Measurements from ENCODE around the gene SLC15A4. TPM values are rescaled to one million over a fixed set of nuclear protein-coding genes. Genes with fewer than 3 reads are reported as not detected.

The SLC15A4 gene
- total RNA-seq, 1 experiment from 2014 or later, result 29.1 TPM

GRCh38 chr12:128767518-128767917, 56.2 kb downstream of the SLC15A4 start:
- DNase-seq (ENCODE audit: low read depth, low spot score) (no peak), ATAC-seq (no peak)
- in situ Hi-C loops (cut with HindIII; ENCODE audit: low pct_unique_long_range_greater_than_20kb, low sequenced_read_pairs), result no loop called here
- no peak overlapping the region for H3K27ac ChIP-seq (ENCODE audit: low read length)
- ChIA-PET POLR2A (no interaction called here), CTCF (no interaction called here)
- no peak overlapping the region for H3K4me3 ChIP-seq (ENCODE audit: low read depth in 2 of 2, low read length in 2 of 2)
- BruUV-seq (replicated peaks), result no TSS peak
- H3K4me1 ChIP-seq (ENCODE audit: control insufficient read depth, insufficient read depth, low read length), result no peaks in the 10 kb centered on the region
- no peaks in the 10 kb centered on the region for H3K36me3 ChIP-seq (ENCODE audit: control insufficient read depth, insufficient read depth, low read length)
- H3K27me3 ChIP-seq (ENCODE audit: control insufficient read depth, insufficient read depth, low read length), result peaks cover 9% of the 10 kb centered on the region
- TF ChIP-seq CTCF (IDR thresholded peaks at IDR 0.05) (no peak), REST (IDR thresholded peaks at IDR 0.05; ENCODE audit: insufficient read depth in 1 of 2, low read depth in 2 of 2, low read length in 1 of 2) (no peak), TCF7L2 (IDR thresholded peaks at IDR 0.05; ENCODE audit: low read depth, low read length) (no peak)
- no peaks in the 10 kb centered on the region for H3K9me3 ChIP-seq (ENCODE audit: control insufficient read depth, insufficient read depth, low read depth, low read length)
- intact Hi-C loops (cut with micrococcal nuclease; ENCODE audit: unreplicated experiment), result no loop called here

- BruUV-seq (replicated peaks), result no TSS peak
- Histone ChIP-seq H3K4me1 (ENCODE audit: control insufficient read depth, insufficient read depth, low read length) (no peaks in the 10 kb centered on the region), H3K36me3 (ENCODE audit: control insufficient read depth, insufficient read depth, low read length) (no peaks in the 10 kb centered on the region), H3K27me3 (ENCODE audit: control insufficient read depth, insufficient read depth, low read length) (peaks cover 11% of the 10 kb centered on the region), H3K9me3 (ENCODE audit: control insufficient read depth, insufficient read depth, low read depth, low read length) (no peaks in the 10 kb centered on the region), H3K27ac (ENCODE audit: low read length) (no peak overlapping the region), H3K4me3 (ENCODE audit: low read depth in 2 of 2, low read length in 2 of 2) (no peak overlapping the region)
- DNase-seq (ENCODE audit: low read depth, low spot score) (no peak), ATAC-seq (no peak)
- CTCF ChIA-PET, result no interaction called here
- TF ChIP-seq SIN3A (IDR thresholded peaks at IDR 0.05; ENCODE audit: borderline replicate concordance, insufficient read depth, low read depth, low read length) (no peak), REST (IDR thresholded peaks at IDR 0.05; ENCODE audit: insufficient read depth in 1 of 2, low read depth in 2 of 2, low read length in 1 of 2) (no peak), CTCF (IDR thresholded peaks at IDR 0.05) (no peak), TCF7L2 (IDR thresholded peaks at IDR 0.05; ENCODE audit: low read depth, low read length) (no peak), POLR2AphosphoS5 (IDR thresholded peaks at IDR 0.05; ENCODE audit: low read depth, low read length) (no peak)
- in situ Hi-C loops (cut with HindIII; ENCODE audit: low pct_unique_long_range_greater_than_20kb, low sequenced_read_pairs), result no loop called here
- POLR2A ChIA-PET, result interaction anchor here (0.5 kb wide), 1 partner anchor 24 kb away, joined by 5 read pairs; no protein-coding TSS in a partner anchor
- intact Hi-C loops (cut with micrococcal nuclease; ENCODE audit: unreplicated experiment), result no loop called here
Observed at GRCh38 chr12:128766738-128767501, 56.8 kb downstream of the SLC15A4 start.

All from Panc1 (cell line).